ENCODE measurements around the gene CCDC32. TPM values are rescaled to one million over a fixed set of nuclear protein-coding genes. Genes with fewer than 3 reads are reported as not detected.

The CCDC32 gene, protein sequence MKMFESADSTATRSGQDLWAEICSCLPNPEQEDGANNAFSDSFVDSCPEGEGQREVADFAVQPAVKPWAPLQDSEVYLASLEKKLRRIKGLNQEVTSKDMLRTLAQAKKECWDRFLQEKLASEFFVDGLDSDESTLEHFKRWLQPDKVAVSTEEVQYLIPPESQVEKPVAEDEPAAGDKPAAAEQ
- total RNA-seq (10 to 100 TPM; 20.9 to 21.3 TPM), total RNA-seq (16.6 to 50.0 (median 29.4) reads per million in 172 experiments)
- polyA plus RNA-seq (2013, experiment 1 of 2): 26.8 TPM
- polyA plus RNA-seq (2013, experiment 2 of 2): 26.8 TPM

DNA sequence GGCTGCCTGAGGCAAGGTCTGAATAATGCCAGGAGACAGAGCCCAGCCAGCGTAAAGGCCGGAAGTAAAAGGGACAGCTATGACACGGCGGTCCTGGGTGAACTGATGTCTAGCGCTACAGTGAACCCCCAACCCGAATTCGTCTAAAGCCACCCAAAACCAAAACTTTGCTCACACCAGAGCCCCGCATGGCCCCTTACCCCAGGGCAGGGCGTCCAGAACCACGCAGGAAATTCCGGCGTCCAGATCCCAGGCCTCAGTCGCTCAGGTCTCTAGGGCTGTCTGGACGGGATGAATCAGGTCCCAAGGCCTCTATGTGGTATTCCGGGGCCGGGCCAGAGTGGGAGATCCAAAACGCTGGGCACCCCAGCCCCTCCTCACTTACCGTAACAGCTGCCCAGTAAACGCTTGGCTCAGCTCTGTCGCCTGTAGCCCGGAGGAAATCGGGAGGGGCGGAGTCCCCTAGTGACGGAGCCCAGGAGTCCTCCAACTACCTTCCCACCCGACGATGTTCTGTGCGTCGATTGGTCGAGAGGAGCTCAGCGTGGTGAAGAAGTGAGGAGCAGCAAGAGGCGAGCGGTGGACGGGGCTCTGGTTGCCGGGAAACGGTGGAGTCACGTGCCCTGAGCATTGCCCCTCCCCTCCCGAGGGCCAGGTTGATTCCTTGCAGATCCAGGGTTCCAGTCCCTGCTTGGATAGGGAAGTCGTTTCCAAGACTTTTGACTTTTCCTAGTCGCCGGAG lies at the start of gene CCDC32:
CCDC32 (minus strand) TSS at position 452 of the 742 bp plus-strand sequence. CDS start 2,027 bp downstream, outside the sequence.
- ATAC-seq (ENCODE audit: poor library complexity) (peak; percentile 93), DNase-seq (peak; percentile 84 to 99 (median 92))
- Mint-ChIP-seq H3K4me1 (ENCODE audit: low read depth) (peaks cover 43% of the 10 kb centered on the region), H3K4me3 (peak within 1 kb of the TSS; percentile 97), H3K27me3 (no peaks in the 10 kb centered on the region), H3K36me3 (ENCODE audit: low read depth) (peaks cover 36% of the 10 kb centered on the region), H3K27ac (peak within 1 kb of the TSS; percentile 88), H3K9me3 (no peaks in the 10 kb centered on the region)
- H3K4me1 ChIP-seq (ENCODE audit: insufficient read depth, low read length): peaks cover 34% of the 10 kb centered on the region
- peak within 1 kb of the TSS; percentile 85 to 89 for H3K27ac ChIP-seq (ENCODE audit: low read depth in 1 of 2, low read length in 2 of 2)
- H3K27me3 ChIP-seq (ENCODE audit: control insufficient read depth in 1 of 2, insufficient read depth in 2 of 2, low read length in 2 of 2): no peaks in the 10 kb centered on the region
- no peaks in the 10 kb centered on the region for H3K9me3 ChIP-seq (ENCODE audit: control insufficient read depth in 1 of 2, insufficient read depth in 1 of 2, low read length in 2 of 2)
- TF ChIP-seq, protein P1, sequence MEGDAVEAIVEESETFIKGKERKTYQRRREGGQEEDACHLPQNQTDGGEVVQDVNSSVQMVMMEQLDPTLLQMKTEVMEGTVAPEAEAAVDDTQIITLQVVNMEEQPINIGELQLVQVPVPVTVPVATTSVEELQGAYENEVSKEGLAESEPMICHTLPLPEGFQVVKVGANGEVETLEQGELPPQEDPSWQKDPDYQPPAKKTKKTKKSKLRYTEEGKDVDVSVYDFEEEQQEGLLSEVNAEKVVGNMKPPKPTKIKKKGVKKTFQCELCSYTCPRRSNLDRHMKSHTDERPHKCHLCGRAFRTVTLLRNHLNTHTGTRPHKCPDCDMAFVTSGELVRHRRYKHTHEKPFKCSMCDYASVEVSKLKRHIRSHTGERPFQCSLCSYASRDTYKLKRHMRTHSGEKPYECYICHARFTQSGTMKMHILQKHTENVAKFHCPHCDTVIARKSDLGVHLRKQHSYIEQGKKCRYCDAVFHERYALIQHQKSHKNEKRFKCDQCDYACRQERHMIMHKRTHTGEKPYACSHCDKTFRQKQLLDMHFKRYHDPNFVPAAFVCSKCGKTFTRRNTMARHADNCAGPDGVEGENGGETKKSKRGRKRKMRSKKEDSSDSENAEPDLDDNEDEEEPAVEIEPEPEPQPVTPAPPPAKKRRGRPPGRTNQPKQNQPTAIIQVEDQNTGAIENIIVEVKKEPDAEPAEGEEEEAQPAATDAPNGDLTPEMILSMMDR (IDR thresholded peaks at IDR 0.05): no peak
- intact Hi-C loops (cut with DNase I, micrococcal nuclease): loop anchor here (2.0 to 10.0 kb wide), 7 partner anchors 30 to 980 kb away; partner anchors contain the start of genes RMDN3 (in 2 of the 2), FSIP1 (in 1 of the 2), KNL1 (in 1 of the 2) and RAD51 (in 1 of the 2)
- CTCF ChIA-PET: interaction anchor here (2.0 kb wide), 2 partner anchors 25 to 45 kb away, joined by 6 to 10 read pairs; no protein-coding TSS in a partner anchor
- POLR2A ChIA-PET: interaction anchor here (0.5 to 1.8 kb wide), 17 partner anchors 10 to 1709 kb away, joined by 3 to 14 read pairs (median 5); partner anchors contain the start of genes BAHD1, CHAC1, DNAJC17 and GANC
- peaks cover 5% of the 10 kb centered on the region for H3K36me3 ChIP-seq (ENCODE audit: insufficient read depth, low read length)
- peak within 1 kb of the TSS; percentile 76 for H3K4me3 ChIP-seq (ENCODE audit: low read length)

DNA sequence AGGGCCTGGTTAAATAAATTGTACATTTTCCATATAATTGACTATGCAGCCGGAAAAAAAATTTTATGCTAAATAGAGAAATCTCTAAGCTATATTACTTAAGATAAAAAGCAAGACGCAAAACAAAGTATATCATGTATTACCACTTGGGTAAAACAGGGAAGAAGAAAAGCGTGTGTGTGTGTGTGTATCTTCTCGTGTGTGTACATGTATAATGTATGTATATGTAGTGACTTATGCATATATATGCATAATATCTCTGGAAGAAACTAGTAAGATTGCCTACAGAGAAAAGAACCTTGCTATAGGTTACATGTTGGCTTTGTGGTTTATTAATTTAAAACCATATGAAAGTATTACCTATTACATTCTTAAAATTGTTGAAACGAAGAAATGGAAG lies 48.2 kb upstream of the CCDC32 start:
- no peak overlapping the region for H3K4me3 Mint-ChIP-seq
- no peaks in the 10 kb centered on the region for H3K4me1 Mint-ChIP-seq (ENCODE audit: low read depth)
- Histone ChIP-seq H3K27me3 (ENCODE audit: control insufficient read depth in 1 of 2, insufficient read depth in 2 of 2, low read length in 2 of 2) (no peaks in the 10 kb centered on the region), H3K27ac (ENCODE audit: low read depth in 1 of 2, low read length in 2 of 2) (no peak overlapping the region), H3K4me1 (ENCODE audit: insufficient read depth, low read length) (no peaks in the 10 kb centered on the region), H3K9me3 (ENCODE audit: control insufficient read depth in 1 of 2, insufficient read depth in 1 of 2, low read length in 2 of 2) (no peaks in the 10 kb centered on the region), H3K4me3 (ENCODE audit: low read length) (no peak overlapping the region), H3K36me3 (ENCODE audit: insufficient read depth, low read length) (no peaks in the 10 kb centered on the region)
- no peaks in the 10 kb centered on the region for H3K27me3 Mint-ChIP-seq
- DNase-seq: no peak
- no peaks in the 10 kb centered on the region for H3K36me3 Mint-ChIP-seq (ENCODE audit: low read depth)
- no peaks in the 10 kb centered on the region for H3K9me3 Mint-ChIP-seq
- POLR2A ChIA-PET: no interaction called here
- no peak for ATAC-seq (ENCODE audit: poor library complexity)
- TF ChIP-seq, protein P1 (IDR thresholded peaks at IDR 0.05): no peak
- CTCF ChIA-PET: no interaction called here
- H3K27ac Mint-ChIP-seq: no peak overlapping the region
- intact Hi-C loops (cut with DNase I, micrococcal nuclease): no loop called here

DNA sequence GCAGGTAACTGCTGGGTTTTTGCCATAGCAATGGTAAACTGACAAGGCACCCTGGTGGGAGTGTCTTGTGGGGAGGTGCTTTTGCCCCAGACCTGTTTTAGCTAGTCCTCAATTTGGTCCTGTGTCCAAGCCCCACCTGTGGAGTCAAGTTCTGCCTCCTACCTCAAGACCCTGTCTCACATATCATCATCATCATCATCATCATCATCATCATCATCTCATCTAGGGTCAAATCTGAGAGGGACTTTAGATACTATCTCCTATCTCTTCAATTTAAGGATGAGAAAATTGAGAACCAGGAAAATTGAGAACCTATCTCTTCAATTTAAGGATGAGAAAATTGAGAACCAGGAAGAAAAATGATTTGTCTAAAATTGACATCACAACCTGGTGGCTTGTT lies 39.1 kb upstream of the CCDC32 start:
- Mint-ChIP-seq H3K36me3 (ENCODE audit: low read depth) (no peaks in the 10 kb centered on the region), H3K27ac (no peak overlapping the region), H3K9me3 (no peaks in the 10 kb centered on the region), H3K4me1 (ENCODE audit: low read depth) (no peaks in the 10 kb centered on the region), H3K27me3 (no peaks in the 10 kb centered on the region), H3K4me3 (no peak overlapping the region)
- Histone ChIP-seq H3K27me3 (ENCODE audit: control insufficient read depth in 1 of 2, insufficient read depth in 2 of 2, low read length in 2 of 2) (no peaks in the 10 kb centered on the region), H3K27ac (ENCODE audit: low read depth in 1 of 2, low read length in 2 of 2) (no peak overlapping the region), H3K4me1 (ENCODE audit: insufficient read depth, low read length) (no peaks in the 10 kb centered on the region), H3K36me3 (ENCODE audit: insufficient read depth, low read length) (no peaks in the 10 kb centered on the region), H3K4me3 (ENCODE audit: low read length) (no peak overlapping the region), H3K9me3 (ENCODE audit: control insufficient read depth in 1 of 2, insufficient read depth in 1 of 2, low read length in 2 of 2) (no peaks in the 10 kb centered on the region)
- ChIA-PET POLR2A (no interaction called here), CTCF (interaction anchor here (3.1 kb wide), 1 partner anchor 14 kb away, joined by 13 read pairs; no protein-coding TSS in a partner anchor)
- TF ChIP-seq, protein P1 (IDR thresholded peaks at IDR 0.05): no peak
- intact Hi-C loops (cut with DNase I, micrococcal nuclease): no loop called here
- no peak for DNase-seq
- ATAC-seq (ENCODE audit: poor library complexity): no peak

All from CD4-positive, alpha-beta T cell (primary cell).